Muscle layer of duodenum (tissue), 2 donors: ENCODE data around the gene LRRC32.

ENCODE experiments used
- H3K27ac ChIP-seq: one replicate; pipeline ENCODE4 v1.7.0; 2013; ENCODE audit warnings: mild to moderate bottlenecking, low read length
- H3K27me3 ChIP-seq: one replicate; pipeline ENCODE4 v1.7.0; 2013; ENCODE audit warnings: low read depth, mild to moderate bottlenecking, control low read depth, low read length
- H3K36me3 ChIP-seq, 2 donors: one replicate each; pipeline ENCODE4 v1.7.0; 2013; ENCODE audit warnings: low read length in 2 of 2, control low read depth in 1 of 2, mild to moderate bottlenecking in 1 of 2; ENCODE audit not compliant: insufficient read depth in 2 of 2, control insufficient read depth in 1 of 2
- H3K4me1 ChIP-seq, 2 donors: one replicate each; pipeline ENCODE4 v1.7.0; 2013; ENCODE audit warnings: low read length in 2 of 2, mild to moderate bottlenecking in 2 of 2, control low read depth in 1 of 2, moderate library complexity in 1 of 2; ENCODE audit not compliant: insufficient read depth in 2 of 2, control insufficient read depth in 1 of 2
- H3K4me3 ChIP-seq, 2 donors: one replicate each; pipeline ENCODE4 v1.7.0; 2013; ENCODE audit warnings: low read length in 2 of 2, low read depth in 1 of 2, mild to moderate bottlenecking in 1 of 2
- H3K9me3 ChIP-seq, 2 donors: one replicate each; pipeline ENCODE4 v1.7.0; 2013; ENCODE audit warnings: low read length in 2 of 2, control low read depth in 1 of 2, mild to moderate bottlenecking in 1 of 2; ENCODE audit not compliant: control insufficient read depth in 1 of 2
- donor health status: healthy.

LRRC32 gene

DNA sequence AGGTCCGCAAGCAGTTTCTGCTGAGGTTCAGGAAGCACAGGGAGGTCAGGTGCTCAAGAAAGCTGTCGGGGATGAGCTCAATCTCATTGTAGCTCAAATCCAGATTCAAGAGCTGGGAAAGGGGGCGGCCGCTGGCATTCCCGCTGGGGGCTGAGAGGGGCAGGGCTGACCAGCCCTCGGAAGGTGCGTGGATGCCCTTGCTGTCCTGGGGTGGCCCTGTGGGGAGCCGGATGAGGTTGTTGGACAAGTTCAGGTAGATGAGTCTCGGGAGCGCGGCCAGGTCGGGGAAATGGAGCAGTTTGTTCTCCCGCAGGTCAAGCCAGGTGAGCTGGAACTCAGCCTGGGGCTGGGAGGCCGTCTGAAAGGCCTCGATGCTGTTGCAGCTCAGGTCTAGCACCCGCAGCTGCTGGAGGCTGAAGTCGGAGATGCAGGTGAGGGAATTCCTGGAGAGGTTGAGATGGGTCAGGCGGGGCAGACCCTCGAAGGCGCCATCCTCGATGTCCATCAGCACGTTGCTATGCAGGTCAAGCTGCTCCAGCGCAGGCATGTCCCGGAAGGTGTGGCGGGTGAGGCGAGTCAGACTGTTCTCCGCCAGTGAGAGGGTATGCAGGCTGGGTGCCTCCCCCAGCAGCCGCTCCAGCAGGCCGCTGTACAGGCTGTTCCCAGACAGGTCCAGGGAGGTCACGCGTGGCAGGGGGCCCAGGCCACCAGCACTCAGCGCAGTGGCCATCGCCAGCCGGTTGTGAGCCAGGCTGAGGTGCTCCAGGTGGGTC, 9.8 kb downstream of the LRRC32 start:
- no peak overlapping the region for H3K4me3 ChIP-seq
- H3K27me3 ChIP-seq = no peaks in the 10 kb centered on the region
- H3K9me3 ChIP-seq = no peaks in the 10 kb centered on the region
- H3K27ac ChIP-seq = no peak overlapping the region
- peaks cover 0 to 9% of the 10 kb centered on the region in 2 donors for H3K36me3 ChIP-seq
- H3K4me1 ChIP-seq = peaks cover 1 to 17% of the 10 kb centered on the region in 2 donors

DNA sequence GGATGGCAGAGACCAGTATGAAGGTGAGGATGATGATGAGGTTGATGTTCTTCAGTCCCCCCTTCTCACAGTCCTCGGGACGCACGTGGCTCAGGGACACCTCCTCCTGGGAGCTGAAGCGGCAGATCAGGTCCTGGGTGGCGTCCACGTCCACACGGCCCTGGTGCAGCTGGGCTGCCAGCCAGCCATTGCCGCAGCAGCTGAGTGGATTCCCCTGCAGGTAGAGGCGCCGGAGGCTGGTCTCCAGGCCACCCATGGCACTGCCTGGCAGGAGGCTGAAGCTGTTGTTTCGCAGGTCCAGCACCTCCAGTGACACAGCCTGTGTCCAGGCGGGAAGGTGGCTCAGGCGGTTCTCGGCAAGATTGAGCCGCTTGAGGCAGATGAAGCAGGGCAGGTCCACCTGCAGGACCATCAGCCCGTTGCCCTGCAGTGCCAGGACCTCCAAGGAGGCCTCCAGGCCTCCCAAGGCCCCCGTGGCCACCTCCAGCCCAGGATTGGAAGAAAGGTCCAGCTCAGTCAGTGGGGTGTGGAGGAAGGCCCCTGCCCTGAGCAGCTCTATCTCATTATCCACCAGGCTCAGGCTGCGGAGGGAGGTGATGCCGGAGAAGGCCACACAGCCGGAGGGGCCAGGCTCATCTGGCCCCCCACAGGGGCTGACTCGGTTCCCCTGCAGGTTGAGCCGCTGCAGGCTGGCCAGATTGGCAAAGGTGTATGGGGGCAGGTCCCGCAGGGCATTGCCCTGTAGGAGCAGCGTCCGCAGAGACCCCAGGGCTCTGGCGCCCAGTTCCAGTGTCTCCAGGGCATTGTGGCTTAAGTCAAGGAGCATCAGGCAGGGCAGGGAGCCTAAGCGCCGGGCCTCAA, 10.6 kb downstream of the LRRC32 start:
- Histone ChIP-seq H3K4me3 (no peak overlapping the region), H3K27ac (no peak overlapping the region), H3K4me1 (peaks cover 0 to 18% of the 10 kb centered on the region in 2 donors), H3K36me3 (peaks cover 0 to 9% of the 10 kb centered on the region in 2 donors), H3K9me3 (no peaks in the 10 kb centered on the region), H3K27me3 (no peaks in the 10 kb centered on the region)

DNA sequence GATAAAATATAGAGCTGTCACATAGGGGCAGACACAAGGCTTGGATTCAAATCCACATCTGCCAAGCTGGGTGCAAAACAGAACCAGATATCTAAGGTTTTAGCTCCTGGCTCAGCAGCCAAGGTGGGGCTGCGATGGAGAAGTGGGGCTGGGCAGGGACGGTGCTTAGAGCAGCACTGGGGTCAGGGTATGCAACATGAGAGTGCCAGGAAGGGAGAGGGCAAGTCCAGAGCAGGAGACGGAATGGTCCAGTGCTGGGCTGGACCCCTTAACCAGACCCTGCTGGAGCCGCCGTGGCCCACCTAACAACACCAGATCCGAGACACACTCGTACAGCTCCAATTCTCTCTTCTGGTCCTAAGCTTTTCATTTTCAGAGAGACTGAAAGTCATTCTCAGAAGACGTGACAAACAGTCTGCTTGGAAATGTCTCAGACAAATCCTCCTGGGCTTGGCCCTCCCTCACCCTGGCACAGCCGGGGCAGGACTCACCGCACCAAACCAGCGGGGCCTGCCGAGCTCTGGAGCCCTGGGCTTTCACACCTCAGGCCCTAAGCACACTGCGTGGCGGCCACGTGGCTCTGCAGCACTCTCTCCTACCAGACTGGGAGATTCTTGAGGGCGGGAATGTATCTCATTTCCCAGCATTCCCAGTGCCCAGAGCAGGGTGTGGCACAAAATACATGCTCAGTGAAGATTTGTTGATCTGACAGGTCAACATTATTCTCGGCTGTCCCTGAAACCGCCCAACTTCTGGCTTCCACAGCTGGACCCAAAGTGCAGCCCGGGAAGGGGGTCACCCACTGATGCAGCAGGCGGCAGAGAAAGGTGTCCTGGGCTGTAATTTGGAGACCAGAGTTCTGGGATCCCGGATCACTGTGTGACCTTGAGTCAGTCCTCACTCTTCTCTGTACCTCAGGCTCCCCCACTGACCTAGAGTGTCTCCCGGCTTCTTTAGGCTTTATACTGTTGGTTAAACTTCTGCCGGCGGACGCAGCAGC, 11.6 kb downstream of the LRRC32 start:
- H3K27me3 ChIP-seq = no peaks in the 10 kb centered on the region
- no peak overlapping the region for H3K27ac ChIP-seq
- no peaks in the 10 kb centered on the region for H3K9me3 ChIP-seq
- H3K4me3 ChIP-seq = no peak overlapping the region
- H3K36me3 ChIP-seq = peaks cover 0 to 9% of the 10 kb centered on the region in 2 donors
- H3K4me1 ChIP-seq = peaks cover 0 to 26% of the 10 kb centered on the region in 2 donors

DNA sequence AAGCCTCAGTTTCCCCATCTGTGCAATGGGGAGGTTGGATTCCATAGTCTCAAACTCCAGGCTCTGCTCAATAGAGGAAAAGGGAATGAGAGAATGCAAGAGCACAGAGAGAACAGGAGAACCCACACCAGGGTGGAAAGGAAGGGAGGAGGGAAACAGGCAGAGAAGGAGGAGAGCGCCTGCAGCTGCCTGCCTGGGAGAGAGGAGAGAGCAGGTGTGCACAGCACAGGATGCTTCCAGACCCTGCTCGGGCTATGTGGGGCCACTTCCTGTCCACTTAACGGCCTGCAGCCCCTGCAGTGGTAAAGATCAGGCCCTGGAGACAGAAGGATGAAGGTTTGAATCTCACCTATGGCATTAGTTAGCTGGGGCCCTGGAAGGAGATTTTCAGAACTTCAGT, 12.3 kb downstream of the LRRC32 start:
- H3K36me3 ChIP-seq = peaks cover 0 to 9% of the 10 kb centered on the region in 2 donors
- no peak overlapping the region for H3K27ac ChIP-seq

DNA sequence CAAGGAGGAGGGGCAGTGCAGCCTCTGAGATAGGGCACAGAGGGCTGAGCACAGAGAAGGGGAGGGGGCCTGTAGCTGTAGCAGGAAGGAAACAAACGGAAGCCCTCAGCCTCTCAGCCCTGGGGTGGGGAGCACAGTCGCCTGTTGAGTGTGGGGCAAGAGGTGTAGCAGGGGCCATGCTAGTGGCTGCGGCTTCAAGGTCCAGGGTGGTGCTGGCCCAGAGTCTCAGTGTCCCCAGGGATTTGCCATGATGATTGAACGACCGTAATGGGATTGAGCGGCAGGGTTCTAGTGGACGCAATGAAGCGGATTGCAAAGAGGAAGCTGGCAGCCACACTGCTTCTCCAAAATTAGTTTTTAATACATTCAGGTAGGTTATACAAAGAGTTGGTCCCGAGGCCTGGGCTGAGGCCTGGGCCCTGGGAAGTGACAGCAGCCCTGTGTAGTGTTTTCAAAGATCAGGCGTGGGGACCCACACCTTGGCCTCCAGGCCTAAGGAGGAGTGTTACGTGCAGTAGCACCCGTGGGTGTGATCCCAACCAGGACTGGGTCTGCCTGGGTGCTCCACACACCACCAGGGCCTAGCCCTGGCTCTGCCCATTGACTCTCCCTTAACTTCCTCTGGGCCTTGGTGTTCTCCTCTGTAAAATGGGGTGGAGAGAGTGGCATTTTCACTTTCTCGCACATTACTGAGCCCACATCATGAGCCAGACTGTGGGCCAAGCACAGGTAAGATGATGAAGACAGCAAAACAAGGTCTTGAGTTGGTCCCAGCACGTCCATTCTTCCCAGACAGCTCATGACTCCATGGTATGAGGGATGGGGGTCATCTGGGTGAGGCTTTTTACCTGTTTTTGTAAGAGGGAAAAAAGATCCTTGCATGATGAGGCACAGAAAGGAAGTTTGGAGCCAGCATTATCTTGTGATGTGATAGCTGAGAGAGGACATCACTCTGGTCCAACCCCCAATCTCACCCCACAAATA, 13.1 kb downstream of the LRRC32 start:
- Histone ChIP-seq H3K27me3 (no peaks in the 10 kb centered on the region), H3K9me3 (no peaks in the 10 kb centered on the region), H3K27ac (no peak overlapping the region), H3K4me1 (peaks cover 0 to 34% of the 10 kb centered on the region in 2 donors), H3K36me3 (peaks cover 0 to 9% of the 10 kb centered on the region in 2 donors), H3K4me3 (no peak overlapping the region)

More for the DNA sequence above, 12.3 kb downstream of the LRRC32 start:
- H3K27me3 ChIP-seq = no peaks in the 10 kb centered on the region
- H3K4me3 ChIP-seq = no peak overlapping the region
- H3K9me3 ChIP-seq = no peaks in the 10 kb centered on the region
- H3K4me1 ChIP-seq = peaks cover 0 to 33% of the 10 kb centered on the region in 2 donors

DNA sequence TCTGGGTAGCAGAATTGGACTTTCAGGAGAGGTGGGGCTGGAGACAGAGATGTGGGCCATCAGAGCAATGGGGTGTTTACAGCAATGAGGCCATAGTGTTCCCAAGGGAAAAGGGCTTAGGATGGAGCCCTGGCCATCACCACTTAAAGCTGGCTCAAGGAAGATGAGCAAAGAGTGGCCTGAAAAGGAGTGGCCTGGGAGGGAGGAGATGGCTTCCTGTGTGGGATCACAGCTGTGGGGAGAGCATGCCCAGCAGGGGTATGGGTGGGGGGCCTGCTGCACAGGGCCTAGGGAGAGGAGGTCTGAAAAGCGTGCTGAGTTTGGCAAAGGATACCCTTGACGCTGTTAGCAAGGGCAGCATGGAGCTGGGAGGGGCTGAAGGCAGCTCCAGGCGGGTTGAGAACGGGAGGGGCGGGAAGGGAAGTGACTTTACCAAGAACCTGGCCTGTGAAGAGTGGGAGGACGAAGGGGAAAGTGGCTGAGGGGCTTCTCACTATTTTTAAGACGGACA, 13.9 kb downstream of the LRRC32 start:
- H3K27ac ChIP-seq = no peak overlapping the region
- H3K27me3 ChIP-seq = no peaks in the 10 kb centered on the region
- H3K4me1 ChIP-seq = peaks cover 0 to 34% of the 10 kb centered on the region in 2 donors

DNA sequence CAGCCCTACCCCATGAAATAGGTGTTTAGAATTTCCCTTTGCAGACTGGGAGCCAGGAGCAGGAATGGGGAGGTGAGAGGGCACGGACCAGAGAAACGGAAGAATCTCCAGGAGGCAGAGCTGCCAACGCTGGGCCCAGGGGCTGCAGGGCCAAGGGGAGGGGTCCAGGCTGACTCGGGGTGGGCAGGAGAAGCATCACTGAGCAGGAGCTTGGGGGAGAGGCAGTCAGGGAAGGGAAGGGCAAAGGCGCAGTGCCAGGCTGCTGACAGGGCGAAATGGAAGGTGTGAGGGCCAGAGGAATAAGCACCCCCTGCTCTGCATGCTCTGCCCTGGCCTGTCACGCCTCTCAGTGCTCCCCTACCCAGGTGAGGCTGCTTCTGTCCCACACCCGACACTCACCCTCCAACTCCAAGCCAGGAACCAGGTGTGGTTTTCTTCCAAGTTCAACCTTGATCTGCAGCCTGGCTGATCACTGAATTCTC, 14.5 kb downstream of the LRRC32 start:
- H3K36me3 ChIP-seq = peaks cover 0 to 9% of the 10 kb centered on the region in 2 donors
- peaks cover 0 to 34% of the 10 kb centered on the region in 2 donors for H3K4me1 ChIP-seq
- no peak overlapping the region for H3K4me3 ChIP-seq
- H3K27ac ChIP-seq = no peak overlapping the region
- H3K27me3 ChIP-seq = no peaks in the 10 kb centered on the region
- H3K9me3 ChIP-seq = no peaks in the 10 kb centered on the region

More for the DNA sequence above, 13.9 kb downstream of the LRRC32 start:
- Histone ChIP-seq H3K9me3 (no peaks in the 10 kb centered on the region), H3K36me3 (peaks cover 0 to 9% of the 10 kb centered on the region in 2 donors), H3K4me3 (no peak overlapping the region)

DNA sequence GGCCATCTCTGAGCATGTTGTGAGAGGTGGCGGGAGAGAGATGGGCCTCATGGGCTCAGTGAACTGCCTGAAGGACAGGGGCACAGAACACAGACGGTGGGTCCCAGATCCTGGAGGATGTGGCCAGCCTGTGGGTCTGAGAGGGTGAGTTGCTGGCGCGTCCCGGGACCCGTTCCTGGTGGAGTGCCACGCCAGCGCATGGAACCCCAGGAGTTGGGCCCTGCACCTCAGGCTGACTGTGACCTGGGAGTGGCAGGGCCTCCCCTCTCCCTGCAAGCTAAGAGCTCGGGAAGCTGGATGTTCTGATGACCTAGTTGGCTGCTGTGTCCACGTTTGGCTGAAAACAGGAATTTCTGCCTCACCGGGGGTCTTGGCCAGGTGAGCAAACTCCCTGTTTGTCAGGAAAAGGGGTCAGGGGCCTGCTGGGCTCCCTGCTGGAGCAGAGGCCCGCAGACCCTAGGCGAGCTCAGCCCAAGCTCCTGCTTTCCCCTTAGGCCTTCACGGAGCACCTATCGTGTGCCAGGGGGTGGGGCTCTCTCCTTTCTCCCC, 15.0 kb downstream of the LRRC32 start:
- Histone ChIP-seq H3K27me3 (no peaks in the 10 kb centered on the region), H3K4me3 (no peak overlapping the region), H3K9me3 (no peaks in the 10 kb centered on the region), H3K4me1 (peaks cover 0 to 34% of the 10 kb centered on the region in 2 donors), H3K36me3 (peaks cover 0 to 9% of the 10 kb centered on the region in 2 donors), H3K27ac (no peak overlapping the region)

DNA sequence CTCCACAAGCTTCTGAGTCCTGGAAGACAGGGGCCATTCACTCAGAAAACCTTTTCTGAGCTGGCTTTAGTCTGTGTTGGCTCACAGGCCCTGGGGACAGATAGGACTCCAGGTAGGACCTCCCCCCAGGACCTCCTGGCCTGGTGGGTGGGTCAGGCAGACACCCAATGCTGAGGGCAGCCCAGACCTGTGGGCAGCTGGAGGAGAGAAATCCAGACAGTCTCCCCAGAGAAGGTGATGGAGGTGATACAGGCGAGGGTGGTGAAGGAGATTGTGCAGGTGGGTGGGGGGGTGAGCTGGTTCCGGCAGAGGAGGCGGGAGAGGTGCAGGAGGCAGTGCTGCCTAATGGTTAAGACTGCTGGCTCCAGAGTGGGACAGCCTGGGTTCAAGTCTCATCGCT, 15.6 kb downstream of the LRRC32 start:
- peak overlapping the region; percentile 39 for H3K27ac ChIP-seq
- H3K4me3 ChIP-seq = no peak overlapping the region
- H3K27me3 ChIP-seq = no peaks in the 10 kb centered on the region
- H3K4me1 ChIP-seq = peaks cover 0 to 37% of the 10 kb centered on the region in 2 donors
- peaks cover 0 to 9% of the 10 kb centered on the region in 2 donors for H3K36me3 ChIP-seq
- no peaks in the 10 kb centered on the region for H3K9me3 ChIP-seq
